ENCODE measurements around the gene ATP1A2.

ATP1A2 gene

GRCh38 chr1:160151303-160151702 is 35.7 kb downstream of the ATP1A2 start, which contains the start of gene ATP1A4:
Gene ATP1A4, plus strand, starts transcription at chr1:160151603. Its CDS starts 438 bp downstream, at chr1:160152041.
- no peak for DNase-seq

- no peak for DNase-seq
Measured at GRCh38 chr1:160154790-160155189, 39.2 kb downstream of the ATP1A2 start.

- DNase-seq = no peak
Measured at GRCh38 chr1:160156361-160156760, 40.8 kb downstream of the ATP1A2 start.

GRCh38 chr1:160157174-160157573 is 41.6 kb downstream of the ATP1A2 start:
- DNase-seq = no peak

GRCh38 chr1:160158031-160158430 is 42.5 kb downstream of the ATP1A2 start:
- DNase-seq = no peak

- no peak for DNase-seq
Measured at GRCh38 chr1:160158534-160158933, 43.0 kb downstream of the ATP1A2 start.

GRCh38 chr1:160159846-160160245 is 44.3 kb downstream of the ATP1A2 start:
- no peak for DNase-seq

- DNase-seq = no peak
Measured at GRCh38 chr1:160161965-160162705, 46.6 kb downstream of the ATP1A2 start.

GRCh38 chr1:160162931-160163330 is 47.4 kb downstream of the ATP1A2 start:
- DNase-seq = no peak

- DNase-seq = no peak
Measured at GRCh38 chr1:160163615-160164014, 48.1 kb downstream of the ATP1A2 start.

- no peak for DNase-seq
Measured at GRCh38 chr1:160164121-160164520, 48.6 kb downstream of the ATP1A2 start.

- DNase-seq = no peak
Measured at GRCh38 chr1:160166166-160166868, 50.8 kb downstream of the ATP1A2 start.

GRCh38 chr1:160167056-160167455 is 51.5 kb downstream of the ATP1A2 start:
- DNase-seq = no peak

- no peak for DNase-seq
Measured at GRCh38 chr1:160167580-160167979, 52.0 kb downstream of the ATP1A2 start.

- no peak for DNase-seq
Measured at GRCh38 chr1:160168016-160168415, 52.5 kb downstream of the ATP1A2 start.

- no peak for DNase-seq
Measured at GRCh38 chr1:160168609-160169369, 53.2 kb downstream of the ATP1A2 start.

- DNase-seq = no peak
Measured at GRCh38 chr1:160169553-160170399, 54.2 kb downstream of the ATP1A2 start.

- DNase-seq = no peak
Measured at GRCh38 chr1:160171354-160171753, 55.8 kb downstream of the ATP1A2 start.

- DNase-seq = no peak
Measured at GRCh38 chr1:160171980-160172379, 56.4 kb downstream of the ATP1A2 start.

- DNase-seq = no peak
Measured at GRCh38 chr1:160177231-160177630, 61.7 kb downstream of the ATP1A2 start.

- no peak for DNase-seq
Measured at GRCh38 chr1:160177667-160178066, 62.1 kb downstream of the ATP1A2 start.

- DNase-seq = no peak
Measured at GRCh38 chr1:160178731-160179130, 63.2 kb downstream of the ATP1A2 start.

- DNase-seq = no peak
Measured at GRCh38 chr1:160179336-160179735, 63.8 kb downstream of the ATP1A2 start.
